GM18508 (cell line): ENCODE data around the gene NDUFAF5.
"Not testable (repeated sequence)": the region's sequence is repeated elsewhere in the genome, so short reads cannot be mapped to it uniquely, and the experiment has no call there.

ENCODE experiments used
- ATAC-seq: cut with Tn5 transposase; IDR thresholded peaks from one replicate; pipeline ENCODE4 v1.9.1; 2021; ENCODE audit warnings: moderate number of reproducible peaks; ENCODE audit not compliant: insufficient read depth, unreplicated experiment

Gene NDUFAF5

GRCh38 chr20:13784893-13785715 lies at the start of gene NDUFAF5, which contains the start of gene ESF1:
TSS of gene NDUFAF5 (plus strand) at chr20:13785028. CDS start at chr20:13785069, 41 bp downstream.
TSS of gene ESF1 (minus strand) at chr20:13784919. CDS start at chr20:13783140, 1,779 bp downstream.
- peak; percentile 87 for ATAC-seq

GRCh38 chr20:13735826-13736225 lies 49.0 kb upstream of the NDUFAF5 start:
- no peak for ATAC-seq

- ATAC-seq, result no peak
These were observed 48.2 kb upstream of the NDUFAF5 start for GRCh38 chr20:13736436-13737191.

GRCh38 chr20:13738187-13738586 lies 46.6 kb upstream of the NDUFAF5 start:
- ATAC-seq, result not testable (repeated sequence)

GRCh38 chr20:13739731-13740649 lies 44.8 kb upstream of the NDUFAF5 start:
- no peak for ATAC-seq

GRCh38 chr20:13741879-13742278 lies 42.9 kb upstream of the NDUFAF5 start:
- ATAC-seq, result no peak

GRCh38 chr20:13744352-13744751 lies 40.5 kb upstream of the NDUFAF5 start:
- no peak for ATAC-seq

GRCh38 chr20:13745784-13746183 lies 39.0 kb upstream of the NDUFAF5 start:
- ATAC-seq, result no peak

GRCh38 chr20:13749811-13750210 lies 35.0 kb upstream of the NDUFAF5 start:
- no peak for ATAC-seq

GRCh38 chr20:13753436-13754036 lies 31.3 kb upstream of the NDUFAF5 start:
- no peak for ATAC-seq

- ATAC-seq, result no peak
These were observed 29.0 kb upstream of the NDUFAF5 start for GRCh38 chr20:13755809-13756208.

- no peak for ATAC-seq
These were observed 28.3 kb upstream of the NDUFAF5 start for GRCh38 chr20:13756551-13756950.

GRCh38 chr20:13758884-13759283 lies 25.9 kb upstream of the NDUFAF5 start:
- no peak for ATAC-seq

GRCh38 chr20:13760451-13760946 lies 24.3 kb upstream of the NDUFAF5 start:
- ATAC-seq, result not testable (repeated sequence)

GRCh38 chr20:13765299-13765698 lies 19.5 kb upstream of the NDUFAF5 start:
- no peak for ATAC-seq

- ATAC-seq, result no peak
These were observed 18.9 kb upstream of the NDUFAF5 start for GRCh38 chr20:13765868-13766416.

- no peak for ATAC-seq
These were observed 14.7 kb upstream of the NDUFAF5 start for GRCh38 chr20:13770141-13770540.

GRCh38 chr20:13771853-13772453 lies 12.9 kb upstream of the NDUFAF5 start:
- ATAC-seq, result no peak

GRCh38 chr20:13772529-13772928 lies 12.3 kb upstream of the NDUFAF5 start:
- no peak for ATAC-seq
